Uterus (tissue), 4 donors: Measurements from ENCODE around the gene LINC00632. TPM values are rescaled to one million over a fixed set of nuclear protein-coding genes. Genes with fewer than 3 reads are reported as not detected.

Source experiments
- DNase-seq, 2 donors: peaks; one replicate each; pipeline ENCODE4 v3.0.0-alpha.2; 2019 to 2020
- H3K27ac ChIP-seq, 2 donors: fragments of 200-600 bp; sonication (generic); 1 replicate in 1 of 2; 2 replicates in 1 of 2; pipeline ENCODE4 v1.5.1; 2016 to 2018
- H3K27me3 ChIP-seq, 2 donors: fragments of 200-600 bp; sonication (generic); one replicate each; pipeline ENCODE4 v1.5.1; 2018 to 2019; ENCODE audit warnings: control low read depth in 1 of 2
- H3K36me3 ChIP-seq, 2 donors: fragments of 200-600 bp; sonication (generic); one replicate each; pipeline ENCODE4 v1.5.1; 2019; ENCODE audit warnings: control low read depth in 1 of 2
- H3K4me1 ChIP-seq, 2 donors: fragments of 200-600 bp; sonication (generic); one replicate each; pipeline ENCODE4 v1.5.1; 2018 to 2019; ENCODE audit warnings: control low read depth in 1 of 2
- H3K4me3 ChIP-seq, 2 donors: fragments of 200-600 bp; sonication (generic); 1 replicate in 1 of 2; 2 replicates in 1 of 2; pipeline ENCODE4 v1.5.1; 2018 to 2019; ENCODE audit warnings: mild to moderate bottlenecking in 1 of 2
- H3K9me3 ChIP-seq, 2 donors: fragments of 200-600 bp; sonication (generic); one replicate each; pipeline ENCODE4 v1.5.1; 2019; ENCODE audit warnings: control low read depth in 1 of 2
- POLR2A ChIP-seq, 2 donors: fragments of 450-650 bp; IDR thresholded peaks; one replicate each; pipeline ENCODE4 v1.6.1; 2016; ENCODE audit warnings: antibody characterized with exemption in 2 of 2, mild to moderate bottlenecking in 1 of 2, moderate library complexity in 1 of 2
- intact Hi-C: fragments of 100-400 bp; cut with DNase I; formaldehyde crosslinking; loops from one replicate; pipeline ENCODE4 v1.15.1; 2023; ENCODE audit warnings: low total_unique reads
- total RNA-seq, 4 donors: library from RNA; depleted of rRNA in 3 of 4; stranded (reverse); fragments of >200 nt in 3 of 4; gene quantifications; one replicate each; pipeline versions ENCODE4 v1.1.0 to v1.2.4, GENCODE V29; 2014 to 2023
- TF ChIP-seq, protein P1 (sequence below), 4 experiments: fragments of 200-600 bp in 2 of 4; fragments of 450-650 bp in 2 of 4; sonication (generic) in 2 of 4; IDR thresholded peaks; one replicate each; pipeline ENCODE4 v1.5.1; 2016 to 2019; ENCODE audit warnings: antibody characterized with exemption in 4 of 4, mild to moderate bottlenecking in 2 of 4, moderate library complexity in 1 of 4
- donor health status: DM: yes; HTN: yes; CAD: no.

Gene LINC00632
- total RNA-seq, 4 donors from 2014 or later, result 14.4 to 228 (median 32.4) TPM

DNA sequence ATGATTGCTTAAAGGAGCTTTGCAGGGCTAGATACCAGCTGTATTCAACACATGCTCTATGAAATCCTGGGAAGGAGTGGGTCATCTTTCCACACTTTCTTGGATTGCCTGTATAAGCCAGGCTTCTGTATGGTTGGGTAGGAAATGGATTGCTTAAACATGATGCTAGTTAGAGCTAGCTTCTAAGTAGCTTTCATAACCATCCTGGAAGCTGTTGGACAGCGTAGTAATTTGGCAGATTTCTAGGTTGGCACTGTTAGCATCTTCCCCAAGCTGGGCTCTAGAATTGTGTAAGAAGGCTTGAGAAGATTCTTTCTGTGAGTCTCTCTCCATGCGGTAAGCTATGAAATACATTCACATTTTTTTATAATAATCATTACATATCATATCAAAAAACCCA, 127.3 kb downstream of the LINC00632 start:
- intact Hi-C loops, result no loop called here
- Histone ChIP-seq H3K9me3 (no peaks in the 10 kb centered on the region), H3K4me1 (no peaks in the 10 kb centered on the region), H3K27me3 (no peaks in the 10 kb centered on the region), H3K4me3 (no peak overlapping the region), H3K36me3 (no peaks in the 10 kb centered on the region), H3K27ac (no peak overlapping the region)
- DNase-seq, result no peak
- no peak for TF ChIP-seq POLR2A (IDR thresholded peaks at IDR 0.05)
- TF ChIP-seq, protein P1, sequence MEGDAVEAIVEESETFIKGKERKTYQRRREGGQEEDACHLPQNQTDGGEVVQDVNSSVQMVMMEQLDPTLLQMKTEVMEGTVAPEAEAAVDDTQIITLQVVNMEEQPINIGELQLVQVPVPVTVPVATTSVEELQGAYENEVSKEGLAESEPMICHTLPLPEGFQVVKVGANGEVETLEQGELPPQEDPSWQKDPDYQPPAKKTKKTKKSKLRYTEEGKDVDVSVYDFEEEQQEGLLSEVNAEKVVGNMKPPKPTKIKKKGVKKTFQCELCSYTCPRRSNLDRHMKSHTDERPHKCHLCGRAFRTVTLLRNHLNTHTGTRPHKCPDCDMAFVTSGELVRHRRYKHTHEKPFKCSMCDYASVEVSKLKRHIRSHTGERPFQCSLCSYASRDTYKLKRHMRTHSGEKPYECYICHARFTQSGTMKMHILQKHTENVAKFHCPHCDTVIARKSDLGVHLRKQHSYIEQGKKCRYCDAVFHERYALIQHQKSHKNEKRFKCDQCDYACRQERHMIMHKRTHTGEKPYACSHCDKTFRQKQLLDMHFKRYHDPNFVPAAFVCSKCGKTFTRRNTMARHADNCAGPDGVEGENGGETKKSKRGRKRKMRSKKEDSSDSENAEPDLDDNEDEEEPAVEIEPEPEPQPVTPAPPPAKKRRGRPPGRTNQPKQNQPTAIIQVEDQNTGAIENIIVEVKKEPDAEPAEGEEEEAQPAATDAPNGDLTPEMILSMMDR (IDR thresholded peaks at IDR 0.05), result no peak

Other genes with a start within 250 kb of the LINC00632 start
- under 1 TPM in 1 of 4 donors, not detected in 3; 0.40 TPM for gene SOX3, start 204.7 kb upstream of the LINC00632 start, total RNA-seq